Ascending aorta (tissue), 2 donors: Measurements from ENCODE around the gene APRT. TPM values are rescaled to one million over a fixed set of nuclear protein-coding genes. Genes with fewer than 3 reads are reported as not detected.
"Not testable (repeated sequence)": the region's sequence is repeated elsewhere in the genome, so short reads cannot be mapped to it uniquely, and the experiment has no call there.

ENCODE experiments used
- DNase-seq, 2 donors: peaks; one replicate each; pipeline ENCODE4 v3.0.0-alpha.2; 2019; ENCODE audit warnings: low spot score in 2 of 2
- H3K27ac ChIP-seq, 2 donors: fragments of 200-600 bp; sonication (generic); one replicate each; pipeline ENCODE4 v1.5.1; 2016 to 2017; ENCODE audit warnings: mild to moderate bottlenecking in 1 of 2
- H3K27me3 ChIP-seq: fragments of 200-600 bp; sonication (generic); one replicate; pipeline ENCODE4 v1.5.1; 2017
- H3K36me3 ChIP-seq, 2 donors: fragments of 200-600 bp; sonication (generic); one replicate each; pipeline ENCODE4 v1.5.1; 2016
- H3K4me1 ChIP-seq, 2 donors: fragments of 200-600 bp; sonication (generic); one replicate each; pipeline ENCODE4 v1.5.1; 2016 to 2017; ENCODE audit warnings: mild to moderate bottlenecking in 1 of 2
- H3K4me3 ChIP-seq, 2 donors: fragments of 200-600 bp; sonication (generic); one replicate each; pipeline ENCODE4 v1.5.1; 2016 to 2017; ENCODE audit warnings: mild to moderate bottlenecking in 1 of 2
- H3K9me3 ChIP-seq, 2 donors: fragments of 200-600 bp; sonication (generic); one replicate each; pipeline ENCODE4 v1.5.1; 2016
- CTCF ChIP-seq, 3 experiments: fragments of 200-600 bp in 2 of 3; fragments of 450-650 bp in 1 of 3; sonication (generic) in 2 of 3; IDR thresholded peaks; one replicate each; pipeline ENCODE4 v1.5.1; 2016 to 2019; ENCODE audit warnings: antibody characterized with exemption in 3 of 3, mild to moderate bottlenecking in 1 of 3, moderate library complexity in 1 of 3
- intact Hi-C: fragments of 100-400 bp; cut with DNase I; formaldehyde crosslinking; loops from one replicate; pipeline ENCODE4 v1.15.1; 2023
- total RNA-seq: library from RNA; depleted of rRNA; stranded (reverse); fragments of >200 nt; gene quantifications from one replicate; pipeline ENCODE4 v1.1.0, GENCODE V29; 2016

APRT gene
- total RNA-seq, 1 donor from 2014 or later, result 305 TPM

- no peaks in the 10 kb centered on the region for H3K36me3 ChIP-seq
- peaks cover 16 to 31% of the 10 kb centered on the region in 2 donors for H3K4me1 ChIP-seq
- H3K4me3 ChIP-seq, result no peak overlapping the region
- intact Hi-C loops, result no loop called here
- no peak for DNase-seq
- TF ChIP-seq CTCF (IDR thresholded peaks at IDR 0.05), result no peak
- no peak overlapping the region for H3K27ac ChIP-seq
- no peaks in the 10 kb centered on the region for H3K27me3 ChIP-seq
- no peaks in the 10 kb centered on the region for H3K9me3 ChIP-seq
Measured at GRCh38 chr16:88774544-88775393, 37.0 kb downstream of the APRT start.

GRCh38 chr16:88773812-88774291 lies 37.9 kb downstream of the APRT start:
- no peak for DNase-seq

GRCh38 chr16:88772871-88773811 lies 38.6 kb downstream of the APRT start:
- H3K4me1 ChIP-seq, result peaks cover 22 to 31% of the 10 kb centered on the region in 2 donors
- no peak overlapping the region for H3K4me3 ChIP-seq
- no peak for TF ChIP-seq CTCF (IDR thresholded peaks at IDR 0.05)
- no peaks in the 10 kb centered on the region for H3K27me3 ChIP-seq
- H3K36me3 ChIP-seq, result no peaks in the 10 kb centered on the region
- peak overlapping the region; percentile 51 to 59 for H3K27ac ChIP-seq
- intact Hi-C loops, result no loop called here
- DNase-seq, result peak; percentile 26 to 82
- no peaks in the 10 kb centered on the region for H3K9me3 ChIP-seq

More at GRCh38 chr16:88773812-88774291, 37.9 kb downstream of the APRT start:
- Histone ChIP-seq H3K4me3 (no peak overlapping the region), H3K4me1 (peaks cover 16 to 24% of the 10 kb centered on the region in 2 donors), H3K9me3 (no peaks in the 10 kb centered on the region), H3K27ac (peak overlapping the region; percentile 51 to 59), H3K27me3 (no peaks in the 10 kb centered on the region), H3K36me3 (no peaks in the 10 kb centered on the region)
- intact Hi-C loops, result no loop called here
- no peak for TF ChIP-seq CTCF (IDR thresholded peaks at IDR 0.05)

GRCh38 chr16:88771781-88772180 lies 39.9 kb downstream of the APRT start:
- H3K4me1 ChIP-seq, result peaks cover 26 to 39% of the 10 kb centered on the region in 2 donors
- H3K36me3 ChIP-seq, H3K27ac ChIP-seq, DNase-seq, H3K27me3 ChIP-seq, H3K4me3 ChIP-seq, intact Hi-C loops, H3K9me3 ChIP-seq: not testable (repeated sequence)

- Histone ChIP-seq H3K27ac (no peak overlapping the region), H3K27me3 (no peaks in the 10 kb centered on the region), H3K9me3 (no peaks in the 10 kb centered on the region), H3K4me1 (peaks cover 26 to 39% of the 10 kb centered on the region in 2 donors), H3K36me3 (no peaks in the 10 kb centered on the region), H3K4me3 (no peak overlapping the region)
- intact Hi-C loops, result no loop called here
- DNase-seq, result no peak
- TF ChIP-seq CTCF (IDR thresholded peaks at IDR 0.05), result no peak
Measured at GRCh38 chr16:88771294-88771772, 40.4 kb downstream of the APRT start.
